ENCODE data around the gene ZNF609. TPM values are rescaled to one million over a fixed set of nuclear protein-coding genes. Genes with fewer than 3 reads are reported as not detected.

Gene ZNF609
- total RNA-seq, 1 experiment from 2014 or later: 35.0 TPM

GRCh38 chr15:64459066-64459781 is 1.2 kb upstream of the ZNF609 start:
- TF ChIP-seq CTCF (conservative IDR thresholded peaks at IDR 0.05; ENCODE audit: low read depth, low read length) (no peak), EZH2 (IDR thresholded peaks at IDR 0.05; ENCODE audit: borderline replicate concordance, low read depth, low read length, poor library complexity, severe bottlenecking) (no peak)
- DNase-seq (ENCODE audit: low spot score): no peak
- Histone ChIP-seq H3K4me3 (ENCODE audit: low read depth, low read length, poor library complexity, severe bottlenecking) (no peak overlapping the region), H3K27ac (ENCODE audit: low read depth, low read length, poor library complexity, severe bottlenecking) (no peak overlapping the region), H3K36me3 (ENCODE audit: insufficient read depth, low read length, poor library complexity, severe bottlenecking) (no peaks in the 10 kb centered on the region), H3K9me3 (ENCODE audit: low read depth, low read length, poor library complexity, severe bottlenecking) (no peaks in the 10 kb centered on the region), H3K4me1 (ENCODE audit: insufficient read depth, low read length, poor library complexity, severe bottlenecking) (peaks cover 64% of the 10 kb centered on the region), H3K27me3 (replicated peaks; ENCODE audit: insufficient read depth, low read depth, low read length, poor library complexity) (no peaks in the 10 kb centered on the region)
- ChIA-PET POLR2A (ENCODE audit: low non-redundant PET) (no interaction called here), CTCF (interaction anchor here (0.6 to 1.0 kb wide), 2 partner anchors 31 to 50 kb away, joined by 3 to 4 read pairs; no protein-coding TSS in a partner anchor)
- intact Hi-C loops (cut with micrococcal nuclease; ENCODE audit: unreplicated experiment): no loop called here
- no TSS peak for BruUV-seq (replicated peaks)

GRCh38 chr15:64460724-64461720 is 644 bp downstream of the ZNF609 start:
- CTCF ChIA-PET: interaction anchor here (0.6 kb wide), 1 partner anchor 903 kb away, joined by 3 read pairs; no protein-coding TSS in a partner anchor
- no peak for TF ChIP-seq EZH2 (IDR thresholded peaks at IDR 0.05; ENCODE audit: borderline replicate concordance, low read depth, low read length, poor library complexity, severe bottlenecking)
- no peak for TF ChIP-seq CTCF (conservative IDR thresholded peaks at IDR 0.05; ENCODE audit: low read depth, low read length)
- Histone ChIP-seq H3K27ac (ENCODE audit: low read depth, low read length, poor library complexity, severe bottlenecking) (peak overlapping the region; percentile 59), H3K36me3 (ENCODE audit: insufficient read depth, low read length, poor library complexity, severe bottlenecking) (no peaks in the 10 kb centered on the region), H3K4me1 (ENCODE audit: insufficient read depth, low read length, poor library complexity, severe bottlenecking) (peaks cover 53% of the 10 kb centered on the region), H3K4me3 (ENCODE audit: low read depth, low read length, poor library complexity, severe bottlenecking) (peak overlapping the region; percentile 50), H3K27me3 (replicated peaks; ENCODE audit: insufficient read depth, low read depth, low read length, poor library complexity) (no peaks in the 10 kb centered on the region), H3K9me3 (ENCODE audit: low read depth, low read length, poor library complexity, severe bottlenecking) (no peaks in the 10 kb centered on the region)
- BruUV-seq (replicated peaks): no TSS peak
- intact Hi-C loops (cut with micrococcal nuclease; ENCODE audit: unreplicated experiment): no loop called here
- POLR2A ChIA-PET (ENCODE audit: low non-redundant PET): interaction anchor here (0.7 kb wide), 1 partner anchor 17 kb away, joined by 3 read pairs; no protein-coding TSS in a partner anchor
- peak; percentile 74 for DNase-seq (ENCODE audit: low spot score)

- BruUV-seq (replicated peaks): no TSS peak
- CTCF ChIA-PET: no interaction called here
- Histone ChIP-seq H3K4me3 (ENCODE audit: low read depth, low read length, poor library complexity, severe bottlenecking) (peak overlapping the region; percentile 50), H3K36me3 (ENCODE audit: insufficient read depth, low read length, poor library complexity, severe bottlenecking) (no peaks in the 10 kb centered on the region), H3K4me1 (ENCODE audit: insufficient read depth, low read length, poor library complexity, severe bottlenecking) (peaks cover 53% of the 10 kb centered on the region), H3K9me3 (ENCODE audit: low read depth, low read length, poor library complexity, severe bottlenecking) (no peaks in the 10 kb centered on the region), H3K27ac (ENCODE audit: low read depth, low read length, poor library complexity, severe bottlenecking) (peak overlapping the region; percentile 59), H3K27me3 (replicated peaks; ENCODE audit: insufficient read depth, low read depth, low read length, poor library complexity) (no peaks in the 10 kb centered on the region)
- TF ChIP-seq CTCF (conservative IDR thresholded peaks at IDR 0.05; ENCODE audit: low read depth, low read length): no peak
- intact Hi-C loops (cut with micrococcal nuclease; ENCODE audit: unreplicated experiment): no loop called here
- peak; percentile 57 for DNase-seq (ENCODE audit: low spot score)
- POLR2A ChIA-PET (ENCODE audit: low non-redundant PET): no interaction called here
These were observed 1.4 kb downstream of the ZNF609 start for GRCh38 chr15:64461721-64462162.

Data from A673 (cell line).